H4 (cell line): ENCODE results near the gene VASN. TPM values are rescaled to one million over a fixed set of nuclear protein-coding genes. Genes with fewer than 3 reads are reported as not detected.

Source experiments
- DNase-seq: peaks from one replicate; pipeline ENCODE4 v3.0.0-alpha.2; 2015; ENCODE audit warnings: low spot score
- total RNA-seq: library from RNA; depleted of rRNA; stranded (reverse); fragments of >200 nt; shearing (Covaris generic); gene quantifications from 2 replicates; pipeline ENCODE4 v1.2.3, GENCODE V29; 2014

Gene VASN
- total RNA-seq, 1 experiment from 2014 or later, result 22.8 TPM

DNA sequence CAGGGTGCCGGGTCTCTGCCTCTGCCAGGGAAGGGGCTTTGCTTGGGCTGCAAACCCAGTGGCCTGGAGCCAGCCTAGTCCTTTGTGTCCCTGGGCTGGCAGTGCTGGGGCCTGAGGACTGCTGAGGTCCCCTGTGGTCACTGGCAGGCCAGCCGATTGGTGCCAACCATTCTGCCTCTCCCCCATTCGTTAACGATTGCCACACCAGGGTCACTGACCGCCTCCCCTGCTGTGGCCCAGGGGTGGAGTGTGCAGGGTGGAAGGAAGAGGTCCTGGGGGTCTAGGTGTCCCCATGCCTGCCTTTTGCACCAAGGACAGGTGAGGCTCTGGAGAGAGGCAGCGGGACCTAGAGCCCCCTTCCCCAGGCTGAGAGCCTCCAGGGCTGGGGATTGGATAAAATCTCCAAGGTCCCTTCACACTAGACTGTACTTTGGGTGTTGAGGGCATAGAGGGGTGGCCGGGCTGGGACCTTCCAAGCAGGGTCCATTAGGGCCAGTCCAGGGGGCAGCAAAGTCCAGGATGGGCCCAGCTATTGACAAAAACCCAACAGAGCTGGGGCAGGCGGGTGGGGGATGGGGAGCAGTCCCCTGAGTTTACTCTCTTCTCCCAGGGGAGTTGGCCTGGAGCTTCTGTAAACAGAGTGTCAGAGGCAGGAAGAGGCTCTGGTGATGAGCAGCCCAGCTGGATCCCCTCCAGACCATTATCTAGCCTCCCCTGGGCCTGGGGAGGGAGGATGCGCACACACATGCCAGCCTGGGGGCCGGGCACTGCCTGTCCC, 1.1 kb downstream of the VASN start:
- DNase-seq, result no peak

DNA sequence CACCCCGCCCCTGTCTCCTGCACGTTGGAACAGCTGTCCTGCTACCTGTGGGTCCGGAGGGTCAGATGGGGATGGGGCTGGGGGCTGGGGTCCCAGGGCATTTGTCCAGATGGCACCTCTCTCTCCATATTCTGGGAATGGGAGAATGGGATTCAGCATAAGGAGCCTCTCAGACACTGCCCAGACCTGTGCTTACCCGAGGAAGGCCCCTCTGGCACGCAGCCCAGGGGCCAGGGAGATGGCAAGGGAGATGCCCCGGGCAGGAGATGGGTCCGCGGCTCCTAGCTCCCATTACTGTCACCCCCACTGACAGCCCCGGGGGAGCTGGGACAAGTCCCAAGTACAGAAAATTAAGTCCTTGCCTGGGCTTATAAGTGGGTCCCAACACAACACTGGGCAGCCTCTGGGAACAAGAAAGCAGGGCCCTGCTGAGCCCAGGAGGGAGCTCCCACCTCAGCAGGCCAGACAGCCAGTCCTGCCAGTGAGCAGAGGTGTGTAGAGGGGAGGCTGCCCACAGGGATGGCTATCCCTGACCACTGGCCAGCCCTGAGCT, 1.8 kb downstream of the VASN start:
- DNase-seq, result no peak

DNA sequence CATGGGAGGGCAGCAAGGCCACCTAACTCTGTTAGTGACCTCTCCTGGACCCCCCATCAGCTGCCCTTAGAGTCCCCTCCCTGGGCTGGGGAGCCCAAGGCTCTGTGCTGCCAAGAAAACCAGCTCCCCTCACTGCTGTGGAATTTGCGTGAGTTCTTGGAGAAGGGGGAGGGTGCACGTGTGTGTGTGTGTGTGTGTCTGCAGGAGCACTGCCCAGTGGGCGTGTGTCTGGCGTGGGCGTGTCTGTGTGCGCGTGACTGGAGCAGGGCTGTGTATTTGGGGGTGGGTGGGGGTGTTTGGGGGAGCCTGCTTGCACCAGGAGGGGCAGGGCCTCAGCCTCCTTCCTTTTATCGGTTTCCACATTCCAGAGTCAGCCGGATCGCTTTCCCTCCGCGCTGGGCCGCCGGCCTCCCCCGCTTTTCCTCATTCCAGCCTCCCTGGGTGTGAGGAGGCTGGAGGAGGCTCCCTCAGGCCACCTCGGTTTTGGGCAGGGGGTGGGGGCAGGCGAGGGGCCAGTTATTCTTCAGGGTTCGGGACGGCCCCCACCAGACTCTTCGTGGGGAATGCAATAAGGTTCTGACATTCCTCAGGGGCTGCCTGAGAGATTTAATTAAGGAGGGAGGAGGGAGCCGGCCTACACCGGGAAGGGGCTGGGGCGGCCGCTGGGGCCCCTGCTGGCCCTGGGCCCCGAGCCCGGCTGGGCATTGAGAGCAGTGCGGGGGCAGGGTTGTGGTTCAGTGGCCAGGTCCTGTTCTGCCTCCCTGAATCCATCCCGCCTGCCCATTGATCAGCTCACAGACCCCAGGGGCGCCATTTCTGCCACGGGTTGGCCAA, 2.5 kb downstream of the VASN start:
- DNase-seq, result peak; percentile 76

DNA sequence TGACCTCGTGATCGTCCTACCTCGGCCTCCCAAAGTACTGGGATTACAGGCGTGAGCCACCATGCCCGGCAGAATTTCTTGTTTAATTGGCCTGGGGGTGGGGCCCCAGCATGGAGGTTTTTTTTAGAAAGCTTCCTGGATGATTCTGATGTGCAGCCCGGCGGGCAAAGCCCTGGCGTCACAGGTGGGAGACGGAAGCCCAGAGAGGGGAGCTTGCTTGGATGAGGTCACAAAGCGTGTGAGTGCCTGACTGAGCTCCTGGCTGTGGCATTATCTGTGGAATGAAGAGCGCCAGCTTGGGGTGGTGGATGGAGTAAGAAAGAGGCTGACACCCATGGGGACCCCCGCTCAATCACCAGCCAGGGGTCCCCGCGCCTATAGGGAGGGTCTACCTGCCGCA, 4.1 kb downstream of the VASN start:
- no peak for DNase-seq

DNA sequence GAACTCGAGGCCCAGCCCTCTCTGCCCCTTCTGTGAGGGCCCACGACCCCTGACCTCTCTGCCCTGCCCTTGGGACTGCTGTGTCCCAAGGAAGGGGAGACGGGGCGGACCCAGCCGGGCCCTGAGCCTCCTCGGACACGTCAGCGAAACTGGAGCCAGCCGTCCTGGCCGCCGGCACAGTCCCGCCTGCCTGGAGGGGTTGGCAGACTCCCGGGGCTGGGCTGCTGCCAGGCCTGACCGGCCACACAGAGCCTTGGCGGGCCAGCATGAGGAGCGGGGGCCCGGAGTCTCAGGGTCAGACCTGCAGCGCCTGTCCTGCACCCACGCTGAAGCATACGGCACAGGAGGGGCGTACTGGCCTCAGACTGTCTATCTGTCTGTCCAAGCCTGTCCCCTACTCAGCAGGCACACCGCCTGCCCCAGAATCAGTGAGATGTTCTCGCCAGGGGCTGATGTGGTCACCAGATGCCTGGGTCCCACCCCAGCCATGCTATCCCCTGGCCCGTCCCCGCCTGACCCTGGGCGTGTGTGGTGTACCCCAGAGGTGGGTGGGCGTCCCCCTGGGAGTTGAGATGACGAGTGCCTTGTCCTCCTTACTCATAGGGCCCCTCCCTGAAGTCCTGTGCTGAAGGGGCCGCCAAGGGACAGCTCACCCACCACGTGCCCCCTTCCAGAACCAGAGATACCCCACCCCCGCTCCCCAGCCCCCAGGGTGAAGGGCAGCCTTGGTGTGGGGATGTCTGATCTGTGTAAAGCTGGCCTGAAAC, 4.7 kb downstream of the VASN start:
- DNase-seq, result no peak

DNA sequence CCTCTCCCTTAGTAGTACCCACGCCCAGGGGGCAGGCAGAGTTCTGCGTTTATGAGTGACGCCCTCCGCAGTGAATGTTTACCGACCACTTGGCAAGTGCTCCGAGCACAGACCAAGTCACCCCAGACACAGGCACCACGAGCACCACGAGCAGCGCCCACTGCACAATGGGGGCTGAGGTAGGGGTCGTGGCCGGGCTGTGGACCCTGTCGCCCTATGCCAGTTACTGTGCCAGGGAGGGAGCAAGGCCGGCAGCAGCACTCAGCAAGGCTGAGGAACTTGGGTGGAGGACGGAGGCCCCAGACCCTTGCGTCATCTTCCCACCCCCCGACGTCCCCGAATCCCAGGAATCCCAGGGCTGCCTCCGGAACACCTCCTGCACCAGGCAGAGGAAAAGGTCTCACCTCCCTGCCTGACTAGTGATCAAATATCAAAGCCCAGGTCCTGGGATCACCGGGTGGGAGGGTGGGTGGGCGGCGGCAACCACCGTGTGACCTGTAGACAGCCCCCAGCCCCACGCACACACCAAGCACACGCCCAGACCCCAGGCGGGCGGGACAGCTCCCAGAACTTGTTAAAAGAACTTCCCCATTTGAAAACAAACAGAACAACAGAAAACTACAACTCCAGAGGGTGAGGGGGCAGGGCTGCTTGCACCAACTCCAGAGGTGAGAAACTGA, 5.4 kb downstream of the VASN start:
- DNase-seq, result no peak

DNA sequence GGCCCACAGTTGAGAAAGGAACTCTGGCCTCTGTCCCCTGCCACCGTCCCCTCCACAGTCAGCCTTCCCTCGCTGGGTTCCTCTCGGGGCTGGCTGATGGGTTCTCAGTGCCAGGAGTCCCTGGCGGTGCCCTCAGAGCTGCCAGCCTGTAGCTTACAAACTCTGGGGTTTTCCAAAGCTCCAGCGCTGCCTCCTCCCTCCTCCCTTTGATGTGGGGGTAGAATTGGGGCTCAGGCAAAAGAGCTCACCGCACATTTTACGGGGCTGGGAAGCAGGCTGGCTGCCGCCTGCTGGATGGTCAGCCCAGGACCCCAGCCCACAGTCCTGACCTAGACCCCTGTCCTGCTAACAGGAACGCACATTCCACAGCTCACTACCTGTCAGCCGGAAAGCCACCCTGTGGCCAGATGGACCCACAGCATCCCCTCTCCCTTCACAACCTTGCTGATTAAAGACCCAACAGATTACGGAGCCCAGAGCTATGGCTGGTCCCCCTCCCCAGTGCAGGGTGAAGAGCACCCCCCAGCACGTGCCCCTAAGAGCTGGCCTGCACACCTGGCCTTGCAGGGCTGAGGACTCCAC, 6.0 kb downstream of the VASN start:
- DNase-seq, result no peak

DNA sequence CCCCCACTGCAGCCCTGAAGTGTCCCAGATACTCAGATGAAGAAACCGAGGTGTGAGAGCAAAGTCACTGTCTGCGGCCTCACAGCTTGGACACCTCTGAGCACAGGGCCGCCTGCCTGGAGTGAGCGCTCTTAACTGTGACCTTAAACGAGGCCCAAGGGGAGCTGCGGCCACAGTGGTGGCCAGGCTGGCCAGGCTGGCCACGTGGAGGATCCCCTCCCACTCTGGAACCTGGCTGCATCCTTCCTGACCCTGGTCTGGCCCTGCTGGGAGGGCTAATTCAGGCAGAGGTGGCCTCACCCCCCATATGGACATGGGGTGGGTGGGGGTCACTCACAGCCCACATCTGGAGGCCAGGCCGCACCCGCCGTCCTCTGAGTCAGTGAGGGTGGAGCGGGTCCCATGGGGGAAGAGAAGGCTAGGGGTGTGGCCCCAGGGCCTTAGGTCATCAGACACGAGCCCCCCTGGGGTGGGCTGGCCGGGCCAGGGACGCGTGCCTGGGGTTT, 6.6 kb downstream of the VASN start:
- DNase-seq, result no peak

DNA sequence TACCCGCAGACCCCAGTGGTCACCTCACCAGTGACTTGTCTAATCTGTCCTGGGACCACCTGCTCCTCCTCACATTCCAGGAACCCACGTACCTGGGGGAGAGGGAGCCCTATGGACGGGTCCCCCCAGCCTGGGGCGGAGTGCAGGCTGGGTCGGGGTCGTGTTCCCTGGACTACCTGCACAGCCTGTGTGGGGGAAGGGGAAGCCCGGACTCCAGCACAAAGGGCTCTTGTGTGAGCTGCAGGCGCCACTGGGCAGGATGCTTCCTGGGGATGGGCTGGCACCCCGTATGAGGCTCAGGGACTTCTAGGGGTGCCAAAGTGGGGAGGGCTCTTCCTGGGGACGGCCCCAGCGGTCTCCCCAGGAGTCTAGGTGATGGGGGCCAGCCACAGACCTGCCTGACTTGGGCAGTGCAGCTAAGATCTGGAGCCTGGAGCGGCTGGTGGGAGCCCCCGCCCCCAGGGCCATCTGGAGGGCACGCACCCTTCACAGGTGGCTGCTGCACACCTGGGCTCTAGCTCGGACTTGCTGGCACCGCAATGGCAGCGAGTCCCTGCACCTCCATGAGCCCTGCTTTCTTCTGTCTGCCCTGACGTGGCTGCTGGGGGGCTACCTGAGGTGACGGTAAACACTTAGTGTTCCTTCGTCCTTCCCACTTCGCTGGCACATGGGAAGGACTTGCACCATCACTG, 7.5 kb downstream of the VASN start:
- DNase-seq, result no peak

DNA sequence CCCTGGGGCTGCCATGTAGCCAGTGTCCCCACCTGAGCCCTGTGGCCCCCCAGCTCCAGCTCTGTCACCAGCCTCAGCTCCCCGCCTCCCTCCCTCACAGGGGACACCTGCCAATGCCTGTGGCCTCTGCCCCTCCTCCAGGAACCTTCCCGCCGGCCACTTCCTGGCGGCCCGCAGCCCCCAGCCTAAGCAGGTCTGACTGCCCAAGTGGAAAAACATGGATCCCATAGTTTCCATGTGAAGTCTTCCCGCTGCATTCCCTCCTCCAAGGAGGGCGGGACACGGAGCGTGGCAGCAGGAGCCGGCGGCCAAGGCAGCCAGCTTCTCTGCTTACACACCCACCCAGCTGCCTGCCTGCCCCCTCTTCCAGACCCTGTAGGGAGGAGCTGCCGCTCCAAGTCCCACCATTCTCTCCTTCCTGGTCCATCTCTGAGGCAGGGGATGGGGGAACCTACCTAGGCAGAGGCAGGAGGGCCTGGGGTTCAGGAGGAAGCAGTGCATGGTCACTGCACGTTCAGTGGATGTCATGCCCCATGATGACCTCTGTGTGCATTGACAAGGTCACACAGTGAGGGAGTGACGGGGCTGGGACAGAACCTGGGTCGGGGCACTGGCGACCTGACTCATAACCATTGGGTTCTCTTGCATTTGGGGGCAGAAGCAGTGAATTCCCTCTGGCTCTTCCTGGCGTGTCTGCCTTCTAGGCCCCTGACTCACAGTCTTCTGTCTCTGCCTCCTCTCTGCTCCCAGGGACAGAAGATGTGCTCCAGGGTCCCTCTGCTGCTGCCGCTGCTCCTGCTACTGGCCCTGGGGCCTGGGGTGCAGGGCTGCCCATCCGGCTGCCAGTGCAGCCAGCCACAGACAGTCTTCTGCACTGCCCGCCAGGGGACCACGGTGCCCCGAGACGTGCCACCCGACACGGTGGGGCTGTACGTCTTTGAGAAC, 8.7 kb downstream of the VASN start:
- DNase-seq, result no peak

DNA sequence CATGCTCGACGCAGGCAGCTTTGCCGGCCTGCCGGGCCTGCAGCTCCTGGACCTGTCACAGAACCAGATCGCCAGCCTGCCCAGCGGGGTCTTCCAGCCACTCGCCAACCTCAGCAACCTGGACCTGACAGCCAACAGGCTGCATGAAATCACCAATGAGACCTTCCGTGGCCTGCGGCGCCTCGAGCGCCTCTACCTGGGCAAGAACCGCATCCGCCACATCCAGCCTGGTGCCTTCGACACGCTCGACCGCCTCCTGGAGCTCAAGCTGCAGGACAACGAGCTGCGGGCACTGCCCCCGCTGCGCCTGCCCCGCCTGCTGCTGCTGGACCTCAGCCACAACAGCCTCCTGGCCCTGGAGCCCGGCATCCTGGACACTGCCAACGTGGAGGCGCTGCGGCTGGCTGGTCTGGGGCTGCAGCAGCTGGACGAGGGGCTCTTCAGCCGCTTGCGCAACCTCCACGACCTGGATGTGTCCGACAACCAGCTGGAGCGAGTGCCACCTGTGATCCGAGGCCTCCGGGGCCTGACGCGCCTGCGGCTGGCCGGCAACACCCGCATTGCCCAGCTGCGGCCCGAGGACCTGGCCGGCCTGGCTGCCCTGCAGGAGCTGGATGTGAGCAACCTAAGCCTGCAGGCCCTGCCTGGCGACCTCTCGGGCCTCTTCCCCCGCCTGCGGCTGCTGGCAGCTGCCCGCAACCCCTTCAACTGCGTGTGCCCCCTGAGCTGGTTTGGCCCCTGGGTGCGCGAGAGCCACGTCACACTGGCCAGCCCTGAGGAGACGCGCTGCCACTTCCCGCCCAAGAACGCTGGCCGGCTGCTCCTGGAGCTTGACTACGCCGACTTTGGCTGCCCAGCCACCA, 9.7 kb downstream of the VASN start:
- no peak for DNase-seq

DNA sequence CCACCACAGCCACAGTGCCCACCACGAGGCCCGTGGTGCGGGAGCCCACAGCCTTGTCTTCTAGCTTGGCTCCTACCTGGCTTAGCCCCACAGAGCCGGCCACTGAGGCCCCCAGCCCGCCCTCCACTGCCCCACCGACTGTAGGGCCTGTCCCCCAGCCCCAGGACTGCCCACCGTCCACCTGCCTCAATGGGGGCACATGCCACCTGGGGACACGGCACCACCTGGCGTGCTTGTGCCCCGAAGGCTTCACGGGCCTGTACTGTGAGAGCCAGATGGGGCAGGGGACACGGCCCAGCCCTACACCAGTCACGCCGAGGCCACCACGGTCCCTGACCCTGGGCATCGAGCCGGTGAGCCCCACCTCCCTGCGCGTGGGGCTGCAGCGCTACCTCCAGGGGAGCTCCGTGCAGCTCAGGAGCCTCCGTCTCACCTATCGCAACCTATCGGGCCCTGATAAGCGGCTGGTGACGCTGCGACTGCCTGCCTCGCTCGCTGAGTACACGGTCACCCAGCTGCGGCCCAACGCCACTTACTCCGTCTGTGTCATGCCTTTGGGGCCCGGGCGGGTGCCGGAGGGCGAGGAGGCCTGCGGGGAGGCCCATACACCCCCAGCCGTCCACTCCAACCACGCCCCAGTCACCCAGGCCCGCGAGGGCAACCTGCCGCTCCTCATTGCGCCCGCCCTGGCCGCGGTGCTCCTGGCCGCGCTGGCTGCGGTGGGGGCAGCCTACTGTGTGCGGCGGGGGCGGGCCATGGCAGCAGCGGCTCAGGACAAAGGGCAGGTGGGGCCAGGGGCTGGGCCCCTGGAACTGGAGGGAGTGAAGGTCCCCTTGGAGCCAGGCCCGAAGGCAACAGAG, 10.5 kb downstream of the VASN start:
- no peak for DNase-seq

DNA sequence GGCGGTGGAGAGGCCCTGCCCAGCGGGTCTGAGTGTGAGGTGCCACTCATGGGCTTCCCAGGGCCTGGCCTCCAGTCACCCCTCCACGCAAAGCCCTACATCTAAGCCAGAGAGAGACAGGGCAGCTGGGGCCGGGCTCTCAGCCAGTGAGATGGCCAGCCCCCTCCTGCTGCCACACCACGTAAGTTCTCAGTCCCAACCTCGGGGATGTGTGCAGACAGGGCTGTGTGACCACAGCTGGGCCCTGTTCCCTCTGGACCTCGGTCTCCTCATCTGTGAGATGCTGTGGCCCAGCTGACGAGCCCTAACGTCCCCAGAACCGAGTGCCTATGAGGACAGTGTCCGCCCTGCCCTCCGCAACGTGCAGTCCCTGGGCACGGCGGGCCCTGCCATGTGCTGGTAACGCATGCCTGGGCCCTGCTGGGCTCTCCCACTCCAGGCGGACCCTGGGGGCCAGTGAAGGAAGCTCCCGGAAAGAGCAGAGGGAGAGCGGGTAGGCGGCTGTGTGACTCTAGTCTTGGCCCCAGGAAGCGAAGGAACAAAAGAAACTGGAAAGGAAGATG, 11.2 kb downstream of the VASN start:
- no peak for DNase-seq

DNA sequence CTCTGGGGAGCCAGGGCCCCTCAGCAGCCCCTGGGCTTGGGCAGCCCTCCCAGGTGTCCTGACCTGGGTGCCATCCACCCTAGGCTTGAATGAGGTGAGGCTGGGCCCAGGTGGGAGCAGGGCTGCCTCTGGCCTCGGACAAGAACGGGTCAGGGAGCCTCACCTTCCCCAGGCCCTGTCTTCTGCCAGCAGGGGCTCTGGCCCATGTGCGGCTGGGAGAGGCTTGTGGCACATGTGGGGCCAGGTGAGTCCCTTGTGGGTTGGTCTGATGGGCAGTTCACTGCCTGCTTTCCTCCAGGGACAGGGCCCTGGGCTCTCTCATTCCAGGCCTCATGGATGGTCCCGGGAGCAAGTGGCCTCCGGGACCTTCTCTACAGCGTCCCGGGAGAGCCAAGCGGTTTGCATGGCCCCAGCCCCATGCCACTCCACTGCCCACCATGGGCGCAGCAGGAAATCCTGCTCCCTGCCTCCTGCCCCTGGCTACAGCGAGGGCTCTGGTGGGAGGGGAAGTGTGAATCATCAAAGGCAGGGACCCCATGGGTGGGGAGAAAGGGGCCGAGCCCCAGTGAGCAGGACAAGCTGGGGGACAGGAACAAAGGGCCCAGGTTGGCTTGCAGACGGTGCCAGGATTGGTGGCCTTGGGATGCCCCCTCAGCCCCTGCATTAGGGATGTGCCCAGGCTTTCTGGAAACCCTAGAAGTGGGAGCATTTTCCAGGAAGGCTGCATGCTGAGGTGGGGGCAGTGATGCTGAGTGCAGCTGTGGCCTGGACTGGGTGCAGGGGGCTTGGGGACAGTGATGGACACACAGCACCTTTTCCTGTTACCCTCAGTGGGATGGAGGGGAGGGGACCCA, 12.2 kb downstream of the VASN start:
- no peak for DNase-seq

DNA sequence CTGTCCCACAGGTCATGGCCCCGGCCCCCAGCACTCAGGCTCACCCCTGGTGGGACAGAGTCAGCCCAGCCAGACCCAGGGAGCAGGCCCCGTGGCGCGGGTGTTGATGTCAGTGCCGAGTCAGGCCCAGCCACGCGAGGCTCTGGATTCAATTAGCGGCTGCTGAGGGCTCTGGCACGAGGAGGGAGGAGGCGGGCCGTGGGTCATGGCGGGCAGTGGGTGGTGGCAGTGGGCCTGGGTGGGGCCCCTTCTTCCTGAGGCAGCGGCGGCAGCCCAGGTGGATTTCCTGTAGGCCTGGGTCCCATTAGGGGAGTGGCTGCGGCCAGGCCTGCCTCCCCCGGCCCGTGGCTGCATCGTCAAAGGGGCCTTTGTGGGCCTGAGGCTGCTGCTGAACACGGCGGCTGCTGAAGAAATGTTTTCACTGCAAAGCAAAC, 12.9 kb downstream of the VASN start:
- DNase-seq, result no peak
